22Rv1 (cell line): ENCODE results near the gene CHRNB1.

Experiments used
- CTCF ChIP-seq: fragments of 450-650 bp; IDR thresholded peaks from 2 replicates; pipeline ENCODE4 v1.5.1; 2017; ENCODE audit warnings: mild to moderate bottlenecking
- ZFX ChIP-seq: fragments of 450-650 bp; IDR thresholded peaks from 2 replicates; pipeline ENCODE4 v1.6.1; 2017; ENCODE audit warnings: antibody characterized with exemption, borderline replicate concordance

DNA sequence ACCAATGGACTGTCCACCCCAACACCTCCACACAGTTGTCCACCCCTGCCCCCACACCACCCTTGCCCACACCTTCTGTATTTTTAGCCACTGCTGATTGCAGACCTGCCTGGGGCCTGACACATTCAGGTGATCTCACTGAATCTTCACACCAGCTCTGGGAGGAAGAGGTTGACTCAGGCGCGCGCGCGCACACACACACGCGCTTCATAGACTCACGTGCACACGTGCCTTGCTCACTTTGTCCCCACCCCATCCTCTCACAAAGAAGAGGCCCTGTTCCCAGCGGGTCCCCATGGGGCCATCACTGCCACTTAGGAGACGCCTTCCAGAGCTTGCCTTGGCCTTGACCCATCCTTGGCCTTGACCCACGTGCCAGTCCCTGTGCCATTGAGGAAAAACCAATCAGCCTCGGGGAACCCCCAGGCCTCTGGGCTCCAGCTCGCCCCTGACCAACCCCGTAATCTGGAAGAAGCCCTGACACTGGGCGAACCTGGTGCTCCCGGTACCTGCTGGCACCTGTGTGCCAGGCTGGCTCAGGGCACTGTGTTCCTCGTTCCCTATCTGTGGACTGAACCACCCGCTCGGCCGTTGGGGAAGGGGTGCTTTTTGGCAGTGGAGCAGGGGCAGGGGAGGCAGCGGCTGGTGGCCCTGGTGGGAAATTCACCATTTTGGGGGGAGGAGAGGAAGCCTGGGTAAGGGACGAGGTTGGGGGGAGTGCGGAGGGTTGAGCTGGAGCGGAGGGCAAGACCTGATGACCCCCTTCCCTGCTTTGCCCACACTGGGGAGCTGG lies 34.0 kb upstream of the CHRNB1 start:
- TF ChIP-seq CTCF (no peak), ZFX (no peak)
